HG03432 (cell line): ENCODE results near the gene TP53TG3C.
"Not testable (repeated sequence)": the region's sequence is repeated elsewhere in the genome, so short reads cannot be mapped to it uniquely, and the experiment has no call there.

Source experiments
- ATAC-seq: cut with Tn5 transposase; IDR thresholded peaks from one replicate; pipeline ENCODE4 v1.9.1; 2021; ENCODE audit warnings: mild to moderate bottlenecking, moderate library complexity; ENCODE audit not compliant: unreplicated experiment

TP53TG3C gene

GRCh38 chr16:33193926-33194325 lies at the start of gene TP53TG3C:
TSS of gene TP53TG3C (plus strand) at chr16:33194226. CDS start at chr16:33194294, 68 bp downstream.
- not testable (repeated sequence) for ATAC-seq
